K562 (cell line): Measurements from ENCODE around the gene SRP9.
"Not testable (repeated sequence)": the region's sequence is repeated elsewhere in the genome, so short reads cannot be mapped to it uniquely, and the experiment has no call there.

ENCODE experiments used
- NCOR1 ChIP-seq: fragments of 450-650 bp; IDR thresholded peaks from 2 replicates; pipeline ENCODE4 v1.6.1; 2016; ENCODE audit warnings: mild to moderate bottlenecking, moderate library complexity
- NFIX ChIP-seq: fragments of 250-450 bp; sonication (Bioruptor Pico); IDR thresholded peaks from 2 replicates; pipeline ENCODE4 v1.4.0; 2020; ENCODE audit warnings: low read depth, mild to moderate bottlenecking, moderate library complexity
- POLR2A ChIP-seq: fragments of 450-650 bp; conservative IDR thresholded peaks from 2 replicates; pipeline ENCODE4 v1.6.1; 2016
- ZBTB1 ChIP-seq: sonication (generic); formaldehyde crosslinking; IDR thresholded peaks from 2 replicates; pipeline ENCODE4 v1.8.1; 2023; ENCODE audit warnings: missing genetic modification reagents, low read depth, mild to moderate bottlenecking, borderline replicate concordance
- ZNF3 ChIP-seq: fragments of 250-450 bp; sonication (Bioruptor Pico); IDR thresholded peaks from 2 replicates; pipeline ENCODE4 v1.5.0; 2021; ENCODE audit warnings: mild to moderate bottlenecking, moderate library complexity
- ZZZ3 ChIP-seq: fragments of 450-650 bp; IDR thresholded peaks from 2 replicates; pipeline ENCODE4 v1.6.1; 2016; ENCODE audit warnings: antibody characterized with exemption, mild to moderate bottlenecking, moderate library complexity
- TF ChIP-seq, protein P1 (sequence below), 3 experiments: IDR thresholded peaks in 2 of 3; conservative IDR thresholded peaks in 1 of 3; 2 replicates each; pipeline ENCODE4 v1.5.1; 2011 to 2012; ENCODE audit warnings: low read length in 3 of 3, mild to moderate bottlenecking in 3 of 3, control low read depth in 2 of 3, improper control_type of control experiment in 1 of 3, inconsistent platforms in 1 of 3, low read depth in 1 of 3, mixed read lengths in 1 of 3, moderate library complexity in 1 of 3; ENCODE audit not compliant: insufficient read depth in 2 of 3
- TF ChIP-seq, protein P2 (sequence below): fragments of 250-450 bp; sonication (Bioruptor Pico); IDR thresholded peaks from 2 replicates; pipeline ENCODE4 v1.8.0; 2021; ENCODE audit warnings: borderline replicate concordance, mild to moderate bottlenecking, moderate library complexity; ENCODE audit not compliant: poor library complexity, severe bottlenecking
- TF ChIP-seq, protein P3 (sequence below), 3 experiments: fragments of 200-800 bp in 1 of 3; sonication (Bioruptor generic) in 1 of 3; sonication (generic) in 1 of 3; formaldehyde crosslinking in 1 of 3; IDR thresholded peaks; 2 replicates each; pipeline versions ENCODE4 v1.6.1 to v1.8.0; 2016 to 2022; ENCODE audit warnings: mild to moderate bottlenecking in 2 of 3, missing compliant biosample characterization in 2 of 3, missing genetic modification characterization in 2 of 3, missing genetic modification reagents in 1 of 3
- TF ChIP-seq, protein P4 (sequence below): IDR thresholded peaks from 2 replicates; pipeline ENCODE4 v1.6.1; 2011; ENCODE audit warnings: borderline replicate concordance, low read depth, mild to moderate bottlenecking, moderate library complexity, low read length; ENCODE audit not compliant: insufficient read depth, poor library complexity, severe bottlenecking
- TF ChIP-seq, protein P5 (sequence below), 2 experiments: fragments of 450-650 bp in 1 of 2; sonication (generic) in 1 of 2; formaldehyde crosslinking in 1 of 2; IDR thresholded peaks; 2 replicates each; pipeline versions ENCODE4 v1.7.1 to v1.9.0; 2016 to 2022; ENCODE audit warnings: inconsistent platforms in 1 of 2, mild to moderate bottlenecking in 1 of 2, missing genetic modification reagents in 1 of 2
- TF ChIP-seq, protein P6 (sequence below): sonication (generic); formaldehyde crosslinking; IDR thresholded peaks from 2 replicates; pipeline ENCODE4 v1.8.0; 2022; ENCODE audit warnings: missing genetic modification reagents, mild to moderate bottlenecking, borderline replicate concordance
- TF ChIP-seq, protein P7 (sequence below): fragments of 250-450 bp; sonication (Bioruptor Pico); IDR thresholded peaks from 2 replicates; pipeline ENCODE4 v1.6.1; 2021; ENCODE audit warnings: mild to moderate bottlenecking

DNA sequence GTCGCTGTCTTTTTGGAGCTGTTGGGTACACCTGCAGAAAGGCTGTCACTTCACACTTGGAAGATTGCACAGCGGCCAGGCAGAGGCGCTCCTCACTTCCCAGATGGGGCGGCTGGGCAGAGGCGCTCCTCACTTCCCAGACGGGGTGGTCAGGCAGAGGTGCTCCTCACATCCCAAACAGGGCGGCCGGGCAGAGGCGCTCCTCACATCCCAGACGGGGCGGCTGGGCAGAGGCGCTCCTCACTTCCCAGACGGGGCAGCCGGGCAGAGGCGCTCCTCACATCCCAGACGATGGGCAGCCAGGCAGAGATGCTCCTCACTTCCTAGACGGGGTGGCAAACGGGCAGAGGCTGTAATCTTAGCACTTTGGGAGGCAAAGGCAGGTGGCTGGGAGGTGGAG, 18.5 kb downstream of the SRP9 start:
- not testable (repeated sequence) for TF ChIP-seq NCOR1; NFIX (CRISPR knock-in tag); ZNF3 (CRISPR knock-in tag); POLR2A; ZBTB1 (CRISPR knock-in tag); ZZZ3
- TF ChIP-seq, protein P1, sequence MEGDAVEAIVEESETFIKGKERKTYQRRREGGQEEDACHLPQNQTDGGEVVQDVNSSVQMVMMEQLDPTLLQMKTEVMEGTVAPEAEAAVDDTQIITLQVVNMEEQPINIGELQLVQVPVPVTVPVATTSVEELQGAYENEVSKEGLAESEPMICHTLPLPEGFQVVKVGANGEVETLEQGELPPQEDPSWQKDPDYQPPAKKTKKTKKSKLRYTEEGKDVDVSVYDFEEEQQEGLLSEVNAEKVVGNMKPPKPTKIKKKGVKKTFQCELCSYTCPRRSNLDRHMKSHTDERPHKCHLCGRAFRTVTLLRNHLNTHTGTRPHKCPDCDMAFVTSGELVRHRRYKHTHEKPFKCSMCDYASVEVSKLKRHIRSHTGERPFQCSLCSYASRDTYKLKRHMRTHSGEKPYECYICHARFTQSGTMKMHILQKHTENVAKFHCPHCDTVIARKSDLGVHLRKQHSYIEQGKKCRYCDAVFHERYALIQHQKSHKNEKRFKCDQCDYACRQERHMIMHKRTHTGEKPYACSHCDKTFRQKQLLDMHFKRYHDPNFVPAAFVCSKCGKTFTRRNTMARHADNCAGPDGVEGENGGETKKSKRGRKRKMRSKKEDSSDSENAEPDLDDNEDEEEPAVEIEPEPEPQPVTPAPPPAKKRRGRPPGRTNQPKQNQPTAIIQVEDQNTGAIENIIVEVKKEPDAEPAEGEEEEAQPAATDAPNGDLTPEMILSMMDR (IDR thresholded peaks at IDR 0.05 in 2 of 3, conservative IDR thresholded peaks at IDR 0.05 in 1 of 3; ENCODE audit: insufficient read depth in 2 of 3, low read depth in 1 of 3, low read length in 3 of 3) = not testable (repeated sequence)
- TF ChIP-seq, protein P2, sequence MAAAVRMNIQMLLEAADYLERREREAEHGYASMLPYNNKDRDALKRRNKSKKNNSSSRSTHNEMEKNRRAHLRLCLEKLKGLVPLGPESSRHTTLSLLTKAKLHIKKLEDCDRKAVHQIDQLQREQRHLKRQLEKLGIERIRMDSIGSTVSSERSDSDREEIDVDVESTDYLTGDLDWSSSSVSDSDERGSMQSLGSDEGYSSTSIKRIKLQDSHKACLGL (CRISPR knock-in tag) = not testable (repeated sequence)
- TF ChIP-seq, protein P3, sequence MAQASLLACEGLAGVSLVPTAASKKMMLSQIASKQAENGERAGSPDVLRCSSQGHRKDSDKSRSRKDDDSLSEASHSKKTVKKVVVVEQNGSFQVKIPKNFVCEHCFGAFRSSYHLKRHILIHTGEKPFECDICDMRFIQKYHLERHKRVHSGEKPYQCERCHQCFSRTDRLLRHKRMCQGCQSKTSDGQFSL (CRISPR knock-in tag; IDR thresholded peaks at IDR 0.05) = not testable (repeated sequence)
- TF ChIP-seq, protein P3 (tag; IDR thresholded peaks at IDR 0.05) = not testable (repeated sequence)
- TF ChIP-seq, protein P4, sequence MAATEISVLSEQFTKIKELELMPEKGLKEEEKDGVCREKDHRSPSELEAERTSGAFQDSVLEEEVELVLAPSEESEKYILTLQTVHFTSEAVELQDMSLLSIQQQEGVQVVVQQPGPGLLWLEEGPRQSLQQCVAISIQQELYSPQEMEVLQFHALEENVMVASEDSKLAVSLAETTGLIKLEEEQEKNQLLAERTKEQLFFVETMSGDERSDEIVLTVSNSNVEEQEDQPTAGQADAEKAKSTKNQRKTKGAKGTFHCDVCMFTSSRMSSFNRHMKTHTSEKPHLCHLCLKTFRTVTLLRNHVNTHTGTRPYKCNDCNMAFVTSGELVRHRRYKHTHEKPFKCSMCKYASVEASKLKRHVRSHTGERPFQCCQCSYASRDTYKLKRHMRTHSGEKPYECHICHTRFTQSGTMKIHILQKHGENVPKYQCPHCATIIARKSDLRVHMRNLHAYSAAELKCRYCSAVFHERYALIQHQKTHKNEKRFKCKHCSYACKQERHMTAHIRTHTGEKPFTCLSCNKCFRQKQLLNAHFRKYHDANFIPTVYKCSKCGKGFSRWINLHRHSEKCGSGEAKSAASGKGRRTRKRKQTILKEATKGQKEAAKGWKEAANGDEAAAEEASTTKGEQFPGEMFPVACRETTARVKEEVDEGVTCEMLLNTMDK = not testable (repeated sequence)
- TF ChIP-seq, protein P5, sequence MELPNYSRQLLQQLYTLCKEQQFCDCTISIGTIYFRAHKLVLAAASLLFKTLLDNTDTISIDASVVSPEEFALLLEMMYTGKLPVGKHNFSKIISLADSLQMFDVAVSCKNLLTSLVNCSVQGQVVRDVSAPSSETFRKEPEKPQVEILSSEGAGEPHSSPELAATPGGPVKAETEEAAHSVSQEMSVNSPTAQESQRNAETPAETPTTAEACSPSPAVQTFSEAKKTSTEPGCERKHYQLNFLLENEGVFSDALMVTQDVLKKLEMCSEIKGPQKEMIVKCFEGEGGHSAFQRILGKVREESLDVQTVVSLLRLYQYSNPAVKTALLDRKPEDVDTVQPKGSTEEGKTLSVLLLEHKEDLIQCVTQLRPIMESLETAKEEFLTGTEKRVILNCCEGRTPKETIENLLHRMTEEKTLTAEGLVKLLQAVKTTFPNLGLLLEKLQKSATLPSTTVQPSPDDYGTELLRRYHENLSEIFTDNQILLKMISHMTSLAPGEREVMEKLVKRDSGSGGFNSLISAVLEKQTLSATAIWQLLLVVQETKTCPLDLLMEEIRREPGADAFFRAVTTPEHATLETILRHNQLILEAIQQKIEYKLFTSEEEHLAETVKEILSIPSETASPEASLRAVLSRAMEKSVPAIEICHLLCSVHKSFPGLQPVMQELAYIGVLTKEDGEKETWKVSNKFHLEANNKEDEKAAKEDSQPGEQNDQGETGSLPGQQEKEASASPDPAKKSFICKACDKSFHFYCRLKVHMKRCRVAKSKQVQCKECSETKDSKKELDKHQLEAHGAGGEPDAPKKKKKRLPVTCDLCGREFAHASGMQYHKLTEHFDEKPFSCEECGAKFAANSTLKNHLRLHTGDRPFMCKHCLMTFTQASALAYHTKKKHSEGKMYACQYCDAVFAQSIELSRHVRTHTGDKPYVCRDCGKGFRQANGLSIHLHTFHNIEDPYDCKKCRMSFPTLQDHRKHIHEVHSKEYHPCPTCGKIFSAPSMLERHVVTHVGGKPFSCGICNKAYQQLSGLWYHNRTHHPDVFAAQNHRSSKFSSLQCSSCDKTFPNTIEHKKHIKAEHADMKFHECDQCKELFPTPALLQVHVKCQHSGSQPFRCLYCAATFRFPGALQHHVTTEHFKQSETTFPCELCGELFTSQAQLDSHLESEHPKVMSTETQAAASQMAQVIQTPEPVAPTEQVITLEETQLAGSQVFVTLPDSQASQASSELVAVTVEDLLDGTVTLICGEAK (IDR thresholded peaks at IDR 0.05) = not testable (repeated sequence)
- TF ChIP-seq, protein P5 (CRISPR knock-in tag; IDR thresholded peaks at IDR 0.05) = not testable (repeated sequence)
- TF ChIP-seq, protein P6, sequence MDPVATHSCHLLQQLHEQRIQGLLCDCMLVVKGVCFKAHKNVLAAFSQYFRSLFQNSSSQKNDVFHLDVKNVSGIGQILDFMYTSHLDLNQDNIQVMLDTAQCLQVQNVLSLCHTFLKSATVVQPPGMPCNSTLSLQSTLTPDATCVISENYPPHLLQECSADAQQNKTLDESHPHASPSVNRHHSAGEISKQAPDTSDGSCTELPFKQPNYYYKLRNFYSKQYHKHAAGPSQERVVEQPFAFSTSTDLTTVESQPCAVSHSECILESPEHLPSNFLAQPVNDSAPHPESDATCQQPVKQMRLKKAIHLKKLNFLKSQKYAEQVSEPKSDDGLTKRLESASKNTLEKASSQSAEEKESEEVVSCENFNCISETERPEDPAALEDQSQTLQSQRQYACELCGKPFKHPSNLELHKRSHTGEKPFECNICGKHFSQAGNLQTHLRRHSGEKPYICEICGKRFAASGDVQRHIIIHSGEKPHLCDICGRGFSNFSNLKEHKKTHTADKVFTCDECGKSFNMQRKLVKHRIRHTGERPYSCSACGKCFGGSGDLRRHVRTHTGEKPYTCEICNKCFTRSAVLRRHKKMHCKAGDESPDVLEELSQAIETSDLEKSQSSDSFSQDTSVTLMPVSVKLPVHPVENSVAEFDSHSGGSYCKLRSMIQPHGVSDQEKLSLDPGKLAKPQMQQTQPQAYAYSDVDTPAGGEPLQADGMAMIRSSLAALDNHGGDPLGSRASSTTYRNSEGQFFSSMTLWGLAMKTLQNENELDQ = not testable (repeated sequence)
- TF ChIP-seq, protein P7, sequence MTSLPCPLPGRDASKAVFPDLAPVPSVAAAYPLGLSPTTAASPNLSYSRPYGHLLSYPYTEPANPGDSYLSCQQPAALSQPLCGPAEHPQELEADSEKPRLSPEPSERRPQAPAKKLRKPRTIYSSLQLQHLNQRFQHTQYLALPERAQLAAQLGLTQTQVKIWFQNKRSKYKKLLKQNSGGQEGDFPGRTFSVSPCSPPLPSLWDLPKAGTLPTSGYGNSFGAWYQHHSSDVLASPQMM (CRISPR knock-in tag) = not testable (repeated sequence)
